DOHH2 (cell line): ENCODE measurements around the gene CFAP300.

Experiments
- H3F3A ChIP-seq: fragments of 200-600 bp; sonication (generic), shearing (Covaris generic); 2 replicates; pipeline ENCODE4 v1.6.0; 2016; ENCODE audit warnings: antibody characterized with exemption, mild to moderate bottlenecking; ENCODE audit not compliant: control insufficient read depth, insufficient read depth
- H3K27ac ChIP-seq: fragments of 200-600 bp; sonication (generic); 2 replicates; pipeline ENCODE4 v1.5.1; 2014; ENCODE audit warnings: low read depth, mild to moderate bottlenecking, low read length, moderate library complexity
- H3K27me3 ChIP-seq: fragments of 200-600 bp; sonication (generic); 2 replicates; pipeline ENCODE4 v1.6.1; 2014; ENCODE audit warnings: mild to moderate bottlenecking, low read length, mixed read lengths; ENCODE audit not compliant: control insufficient read depth
- H3K36me3 ChIP-seq: fragments of 200-600 bp; sonication (generic); 2 replicates; pipeline ENCODE4 v1.6.1; 2014; ENCODE audit warnings: mild to moderate bottlenecking, low read length, moderate library complexity, mixed read lengths; ENCODE audit not compliant: control insufficient read depth
- H3K4me1 ChIP-seq: fragments of 200-600 bp; sonication (generic); 2 replicates; pipeline ENCODE4 v1.6.1; 2014; ENCODE audit warnings: mild to moderate bottlenecking, low read length, mixed read lengths; ENCODE audit not compliant: control insufficient read depth
- H3K4me2 ChIP-seq: fragments of 200-600 bp; sonication (generic); 2 replicates; pipeline ENCODE4 v1.6.0; 2014; ENCODE audit warnings: mild to moderate bottlenecking, low read length, moderate library complexity
- H3K4me3 ChIP-seq: fragments of 200-600 bp; sonication (generic); 2 replicates; pipeline ENCODE4 v1.5.1; 2014; ENCODE audit warnings: mild to moderate bottlenecking, low read length, mixed read lengths
- H3K79me2 ChIP-seq: fragments of 200-600 bp; sonication (generic); 2 replicates; pipeline ENCODE4 v1.6.1; 2014; ENCODE audit warnings: mild to moderate bottlenecking, low read length, mixed read lengths; ENCODE audit not compliant: control insufficient read depth
- H3K9me2 ChIP-seq: fragments of 200-600 bp; sonication (generic); replicated peaks from 2 replicates; pipeline ENCODE4 v1.6.1; 2014; ENCODE audit warnings: mild to moderate bottlenecking, low read length, mixed read lengths; ENCODE audit not compliant: control insufficient read depth
- H3K9me3 ChIP-seq: fragments of 200-600 bp; sonication (generic); 2 replicates; pipeline ENCODE4 v1.6.1; 2014; ENCODE audit warnings: antibody characterized with exemption, low read length, mixed read lengths; ENCODE audit not compliant: control insufficient read depth, insufficient read depth
- H4K20me1 ChIP-seq: fragments of 200-600 bp; sonication (generic); 2 replicates; pipeline ENCODE4 v1.6.0; 2014; ENCODE audit warnings: low read depth, mild to moderate bottlenecking, antibody characterized with exemption, low read length, moderate library complexity; ENCODE audit not compliant: control insufficient read depth, insufficient read depth
- CTCF ChIP-seq: fragments of 200-600 bp; sonication (generic); IDR thresholded peaks from one replicate; pipeline ENCODE4 v1.5.1; 2014; ENCODE audit warnings: antibody characterized with exemption, mild to moderate bottlenecking, low read depth, low read length; ENCODE audit not compliant: poor library complexity, severe bottlenecking
- EZH2phosphoT487 ChIP-seq: fragments of 200-600 bp; sonication (generic); IDR thresholded peaks from 2 replicates; pipeline ENCODE4 v1.6.1; 2017; ENCODE audit warnings: borderline replicate concordance, mild to moderate bottlenecking, antibody characterized with exemption, low read length, moderate library complexity, mixed read lengths

Gene CFAP300

DNA sequence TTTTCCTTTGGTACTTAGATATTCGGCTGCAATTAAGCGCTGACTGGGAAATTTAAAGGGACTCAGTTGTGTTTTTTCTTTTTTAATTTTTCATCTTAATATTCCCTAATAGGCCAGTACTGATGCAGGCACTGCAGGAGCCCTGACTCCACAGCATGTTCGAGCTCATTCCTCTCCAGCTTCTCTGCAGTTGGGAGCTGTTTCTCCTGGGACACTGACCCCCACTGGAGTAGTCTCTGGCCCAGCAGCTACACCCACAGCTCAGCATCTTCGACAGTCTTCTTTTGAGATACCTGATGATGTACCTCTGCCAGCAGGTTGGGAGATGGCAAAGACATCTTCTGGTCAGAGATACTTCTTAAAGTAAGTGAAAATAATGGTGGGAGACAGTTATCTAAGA lies 66.8 kb downstream of the CFAP300 start:
- Histone ChIP-seq H3K4me1 (peaks cover 8% of the 10 kb centered on the region; the same call in 1 of the 2 replicates), H3K9me3 (no peaks in the 10 kb centered on the region), H3K27ac (no peak overlapping the region), H3K4me3 (no peak overlapping the region), H3K27me3 (peaks cover 35% of the 10 kb centered on the region), H3K36me3 (no peaks in the 10 kb centered on the region), H3F3A (no peaks in the 10 kb centered on the region), H3K4me2 (no peak overlapping the region), H3K9me2 (no peaks in the 10 kb centered on the region), H4K20me1 (no peaks in the 10 kb centered on the region), H3K79me2 (no peaks in the 10 kb centered on the region)
- TF ChIP-seq EZH2phosphoT487 (no peak), CTCF (no peak)

GRCh38 chr11:102115557-102115956 lies 68.3 kb downstream of the CFAP300 start:
- Histone ChIP-seq H3K36me3 (no peaks in the 10 kb centered on the region), H3K4me2 (no peak overlapping the region), H3K27me3 (peaks cover 27% of the 10 kb centered on the region), H3K9me2 (no peaks in the 10 kb centered on the region), H4K20me1 (no peaks in the 10 kb centered on the region), H3F3A (no peaks in the 10 kb centered on the region), H3K79me2 (no peaks in the 10 kb centered on the region), H3K4me1 (peaks cover 3% of the 10 kb centered on the region; the same call in 1 of the 2 replicates), H3K9me3 (no peaks in the 10 kb centered on the region), H3K4me3 (no peak overlapping the region), H3K27ac (no peak overlapping the region)
- TF ChIP-seq EZH2phosphoT487 (no peak), CTCF (no peak)

- TF ChIP-seq CTCF (no peak), EZH2phosphoT487 (no peak)
- no peaks in the 10 kb centered on the region for H3K9me2 ChIP-seq
- H3K4me1 ChIP-seq, result no peaks in the 10 kb centered on the region
- no peak overlapping the region for H3K4me3 ChIP-seq
- no peaks in the 10 kb centered on the region for H4K20me1 ChIP-seq
- H3K4me2 ChIP-seq, result no peak overlapping the region
- no peaks in the 10 kb centered on the region for H3K36me3 ChIP-seq
- H3K27me3 ChIP-seq, result peaks cover 20% of the 10 kb centered on the region
- no peaks in the 10 kb centered on the region for H3K9me3 ChIP-seq
- no peak overlapping the region for H3K27ac ChIP-seq
- no peaks in the 10 kb centered on the region for H3K79me2 ChIP-seq
- no peaks in the 10 kb centered on the region for H3F3A ChIP-seq
Measured at GRCh38 chr11:102116453-102117205, 69.4 kb downstream of the CFAP300 start.
